Central memory CD8-positive, alpha-beta T cell (primary cell): ENCODE measurements around the gene SDR42E1.
"Not testable (repeated sequence)": the region's sequence is repeated elsewhere in the genome, so short reads cannot be mapped to it uniquely, and the experiment has no call there.

Experiments
- ATAC-seq: fragments of 150-1000 bp; cut with Tn5 transposase; replicated peaks from 2 replicates; pipeline ENCODE4 v1.10.0; 2022; ENCODE audit warnings: mild to moderate bottlenecking, moderate FRiP score, moderate number of reproducible peaks; ENCODE audit not compliant: poor library complexity, severe bottlenecking; ENCODE audit errors: extremely low read depth
- DNase-seq, 2 donors: peaks; one replicate each; pipeline ENCODE4 v3.0.0; 2021; ENCODE audit warnings: low spot score in 2 of 2
- H3K27ac Mint-ChIP-seq: one replicate; pipeline ENCODE4 v1.8.0; 2022; ENCODE audit warnings: low read depth, mild to moderate bottlenecking, moderate library complexity, mixed read lengths
- H3K27me3 Mint-ChIP-seq: one replicate; pipeline ENCODE4 v1.8.0; 2022; ENCODE audit warnings: mixed read lengths
- H3K36me3 Mint-ChIP-seq: one replicate; pipeline ENCODE4 v1.8.0; 2022; ENCODE audit warnings: mild to moderate bottlenecking, moderate library complexity, mixed read lengths; ENCODE audit not compliant: insufficient read depth
- H3K4me1 Mint-ChIP-seq: one replicate; pipeline ENCODE4 v1.8.0; 2022; ENCODE audit warnings: mixed read lengths
- H3K4me3 Mint-ChIP-seq: one replicate; pipeline ENCODE4 v1.8.0; 2022; ENCODE audit warnings: mild to moderate bottlenecking, moderate library complexity, mixed read lengths
- H3K9me3 Mint-ChIP-seq: one replicate; pipeline ENCODE4 v1.8.0; 2022; ENCODE audit warnings: mixed read lengths

SDR42E1 gene

DNA sequence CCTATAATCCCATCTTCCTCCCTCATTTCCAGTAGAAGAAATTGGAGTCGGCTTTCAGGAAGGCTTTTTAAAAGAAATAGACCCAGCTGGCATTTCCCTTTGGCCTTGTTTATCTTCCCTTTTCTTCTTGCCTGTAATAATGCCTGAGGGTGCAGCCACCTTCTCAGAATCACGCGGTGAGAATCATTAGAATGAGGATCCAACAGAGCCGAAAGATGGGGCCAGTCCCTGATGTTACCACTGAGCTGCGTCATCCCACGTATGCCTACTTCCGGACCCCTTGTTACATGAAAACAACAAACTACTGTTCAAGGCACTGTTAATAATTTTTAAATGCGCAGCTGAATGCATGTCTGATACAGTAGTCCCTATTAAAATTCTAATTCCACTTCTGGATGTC, 24.1 kb downstream of the SDR42E1 start:
- ATAC-seq (no peak), DNase-seq (no peak)
- H3K9me3 Mint-ChIP-seq: no peaks in the 10 kb centered on the region
- no peaks in the 10 kb centered on the region for H3K36me3 Mint-ChIP-seq
- H3K4me1 Mint-ChIP-seq: no peaks in the 10 kb centered on the region
- no peak overlapping the region for H3K27ac Mint-ChIP-seq
- peaks cover 38% of the 10 kb centered on the region for H3K27me3 Mint-ChIP-seq
- H3K4me3 Mint-ChIP-seq: no peak overlapping the region

DNA sequence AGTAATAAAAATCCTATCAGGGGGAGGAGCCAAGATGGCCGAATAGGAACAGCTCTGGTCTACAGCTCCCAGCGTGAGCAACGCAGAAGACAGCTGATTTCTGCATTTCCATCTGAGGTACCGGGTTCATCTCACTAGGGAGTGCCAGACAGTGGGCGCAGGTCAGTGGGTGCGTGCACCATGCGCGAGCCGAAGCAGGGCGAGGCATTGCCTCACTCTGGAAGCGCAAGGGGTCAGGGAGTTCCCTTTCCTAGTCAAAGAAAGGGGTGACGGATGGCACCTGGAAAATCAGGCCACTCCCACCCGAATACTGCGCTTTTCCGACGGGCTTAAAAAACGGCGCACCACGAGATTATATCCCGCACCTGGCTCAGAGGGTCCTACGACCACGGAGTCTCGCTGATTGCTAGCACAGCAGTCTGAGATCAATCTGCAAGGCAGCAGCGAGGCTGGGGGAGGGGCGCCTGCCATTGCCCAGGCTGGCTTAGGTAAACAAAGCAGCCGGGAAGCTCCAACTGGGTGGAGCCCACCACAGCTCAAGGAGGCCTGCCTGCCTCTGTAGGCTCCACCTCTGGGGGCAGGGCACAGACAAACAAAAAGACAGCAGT, 33.8 kb downstream of the SDR42E1 start:
- not testable (repeated sequence) for H3K36me3 Mint-ChIP-seq, DNase-seq, H3K27ac Mint-ChIP-seq, H3K4me3 Mint-ChIP-seq, ATAC-seq, H3K4me1 Mint-ChIP-seq
- H3K27me3 Mint-ChIP-seq: peaks cover 38% of the 10 kb centered on the region
- H3K9me3 Mint-ChIP-seq: peaks cover 17% of the 10 kb centered on the region

DNA sequence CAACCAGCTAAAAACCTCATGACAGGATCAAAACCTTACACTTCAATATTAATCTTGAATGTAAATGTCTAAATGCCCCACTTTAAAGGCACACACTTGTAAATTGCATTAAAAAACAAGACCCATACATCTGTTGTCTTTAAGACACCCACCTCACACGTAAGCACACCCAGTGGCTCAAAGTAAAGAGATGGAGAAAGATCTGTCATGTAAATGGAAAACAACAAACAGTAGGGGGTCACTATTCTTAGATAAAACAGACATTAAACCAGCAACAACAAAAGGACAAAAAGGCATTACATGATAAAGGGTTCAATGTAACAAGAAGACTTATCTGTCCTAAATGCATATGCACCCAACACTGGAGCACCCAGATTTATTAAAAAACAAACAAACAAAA, 35.6 kb downstream of the SDR42E1 start:
- Mint-ChIP-seq H3K9me3 (peaks cover 33% of the 10 kb centered on the region), H3K4me3 (no peak overlapping the region), H3K4me1 (no peaks in the 10 kb centered on the region), H3K27me3 (peaks cover 54% of the 10 kb centered on the region), H3K27ac (no peak overlapping the region), H3K36me3 (no peaks in the 10 kb centered on the region)
- ATAC-seq: no peak
- DNase-seq: no peak

DNA sequence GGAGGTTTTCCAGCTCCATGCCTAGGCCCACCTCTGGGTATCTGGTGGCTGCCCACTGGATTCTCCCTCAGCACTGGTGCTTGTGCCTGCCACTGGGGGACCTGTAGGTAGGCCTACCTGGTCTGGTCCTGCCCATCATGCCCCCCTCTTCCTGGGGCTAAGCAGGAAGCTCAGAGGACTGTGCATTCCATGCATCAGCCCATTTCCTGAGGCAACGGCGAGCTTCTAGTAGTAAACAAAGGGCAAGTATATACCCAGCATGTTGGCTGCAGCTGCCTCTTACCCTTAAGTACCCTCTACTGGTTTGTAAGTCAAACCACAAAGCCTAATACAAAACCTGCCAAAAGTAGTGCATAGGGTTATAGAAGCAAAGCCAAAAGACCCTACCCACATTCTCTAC, 37.5 kb downstream of the SDR42E1 start:
- H3K27ac Mint-ChIP-seq: no peak overlapping the region
- H3K9me3 Mint-ChIP-seq: peaks cover 35% of the 10 kb centered on the region
- H3K4me3 Mint-ChIP-seq: no peak overlapping the region
- peaks cover 60% of the 10 kb centered on the region for H3K27me3 Mint-ChIP-seq
- DNase-seq (no peak), ATAC-seq (no peak)
- H3K4me1 Mint-ChIP-seq: no peaks in the 10 kb centered on the region
- no peaks in the 10 kb centered on the region for H3K36me3 Mint-ChIP-seq

DNA sequence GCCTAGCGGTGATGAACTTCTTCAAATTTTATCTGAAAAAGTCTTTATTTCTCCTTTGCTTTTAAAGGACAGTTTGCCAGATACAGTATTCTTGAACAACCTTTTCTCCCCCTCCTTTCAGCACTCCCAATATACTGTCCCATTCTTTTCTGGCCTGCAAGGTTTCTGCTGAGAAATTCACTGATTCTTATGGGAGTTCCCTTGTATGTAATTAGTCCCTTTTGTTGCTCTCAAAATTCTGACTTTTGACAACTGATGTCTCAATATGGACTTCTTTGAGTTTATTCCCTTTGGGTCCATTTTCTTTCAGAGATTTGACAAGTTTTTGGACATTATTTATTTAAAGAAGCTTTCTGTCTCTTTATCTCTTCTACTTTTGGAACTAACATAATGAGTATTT, 39.4 kb downstream of the SDR42E1 start:
- Mint-ChIP-seq H3K27me3 (peaks cover 57% of the 10 kb centered on the region), H3K9me3 (peaks cover 32% of the 10 kb centered on the region), H3K4me1 (no peaks in the 10 kb centered on the region), H3K4me3 (no peak overlapping the region), H3K27ac (no peak overlapping the region), H3K36me3 (no peaks in the 10 kb centered on the region)
- ATAC-seq: no peak
- DNase-seq: no peak

DNA sequence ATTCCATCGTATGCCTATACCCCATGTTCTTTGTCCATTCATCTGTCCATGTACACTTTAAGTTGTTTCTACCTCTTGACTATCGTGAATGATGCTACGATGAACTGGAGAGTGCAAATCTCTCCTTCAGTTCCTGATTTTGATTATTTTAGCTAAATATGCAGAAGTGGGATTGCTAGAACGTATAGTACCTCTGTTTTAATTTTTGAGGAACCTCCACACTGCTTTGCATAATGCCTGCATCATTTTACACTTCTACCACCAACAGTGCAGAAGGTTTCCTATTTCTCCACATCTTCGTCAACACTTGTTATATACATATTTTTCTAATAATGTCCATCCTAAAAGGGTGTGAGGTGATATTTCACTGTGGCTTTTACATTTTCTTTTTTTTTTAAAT, 43.9 kb downstream of the SDR42E1 start:
- no peaks in the 10 kb centered on the region for H3K4me1 Mint-ChIP-seq
- ATAC-seq: no peak
- DNase-seq: no peak
- peaks cover 23% of the 10 kb centered on the region for H3K27me3 Mint-ChIP-seq
- peaks cover 1% of the 10 kb centered on the region for H3K36me3 Mint-ChIP-seq
- no peak overlapping the region for H3K27ac Mint-ChIP-seq
- no peak overlapping the region for H3K4me3 Mint-ChIP-seq
- H3K9me3 Mint-ChIP-seq: peaks cover 23% of the 10 kb centered on the region

DNA sequence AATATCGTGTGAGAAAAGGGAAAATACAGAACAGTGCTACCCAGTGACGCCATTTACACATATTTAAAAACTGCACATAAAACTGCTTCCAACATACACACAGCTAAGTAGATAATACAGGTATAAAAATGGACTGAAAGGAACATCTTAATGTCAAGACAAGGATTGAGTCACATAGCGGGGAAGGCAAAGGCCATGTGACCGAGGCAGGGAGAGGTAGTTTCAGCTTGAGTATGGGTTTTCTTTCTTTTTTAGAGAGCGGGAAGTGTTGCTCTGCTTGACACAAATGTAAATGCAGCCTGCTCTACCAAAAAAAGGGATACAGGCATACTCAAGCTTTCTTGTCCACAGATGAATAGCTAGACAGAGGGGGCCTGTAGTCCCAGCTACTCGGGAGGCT, 46.5 kb downstream of the SDR42E1 start:
- Mint-ChIP-seq H3K9me3 (peaks cover 6% of the 10 kb centered on the region), H3K27ac (no peak overlapping the region), H3K4me3 (no peak overlapping the region), H3K36me3 (peaks cover 1% of the 10 kb centered on the region), H3K27me3 (no peaks in the 10 kb centered on the region), H3K4me1 (no peaks in the 10 kb centered on the region)
- DNase-seq (no peak), ATAC-seq (no peak)

DNA sequence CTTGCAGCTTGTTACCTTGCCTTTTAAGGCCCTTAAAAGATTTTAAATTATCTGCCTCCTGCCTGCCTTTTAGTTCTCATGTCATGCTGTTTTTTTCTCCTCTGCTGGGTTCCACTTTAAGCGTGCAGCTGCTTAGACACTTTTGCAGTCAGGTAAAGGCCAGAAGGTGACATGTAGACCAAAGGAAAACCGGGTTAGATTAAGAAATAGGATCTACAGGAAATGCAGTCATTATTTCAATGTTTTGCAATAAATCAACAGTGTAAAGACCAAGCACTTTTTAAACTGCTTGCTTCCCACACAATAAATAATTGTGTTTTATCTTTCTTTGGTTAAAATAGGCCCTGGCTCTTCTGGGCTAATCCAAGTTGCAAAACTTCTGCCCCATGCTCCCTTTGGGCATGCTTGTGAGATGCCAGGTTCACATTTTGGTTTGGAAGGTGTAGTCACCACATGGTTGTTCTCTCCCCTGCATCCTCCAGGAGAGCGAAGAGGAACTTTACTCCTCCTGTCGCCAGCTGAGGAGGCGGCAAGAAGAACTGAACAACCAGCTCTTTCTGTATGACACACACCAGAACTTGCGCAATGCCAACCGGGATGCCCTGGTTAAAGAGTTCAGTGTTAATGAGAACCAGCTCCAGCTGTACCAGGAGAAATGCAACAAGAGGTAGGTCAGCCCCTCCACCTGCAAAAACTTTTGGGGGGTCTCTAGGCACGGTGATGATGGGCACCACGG, 54.9 kb downstream of the SDR42E1 start:
- Mint-ChIP-seq H3K4me3 (no peak overlapping the region), H3K27me3 (no peaks in the 10 kb centered on the region), H3K9me3 (no peaks in the 10 kb centered on the region), H3K27ac (no peak overlapping the region), H3K36me3 (peaks cover 27% of the 10 kb centered on the region), H3K4me1 (no peaks in the 10 kb centered on the region)
- ATAC-seq (no peak), DNase-seq (no peak)

DNA sequence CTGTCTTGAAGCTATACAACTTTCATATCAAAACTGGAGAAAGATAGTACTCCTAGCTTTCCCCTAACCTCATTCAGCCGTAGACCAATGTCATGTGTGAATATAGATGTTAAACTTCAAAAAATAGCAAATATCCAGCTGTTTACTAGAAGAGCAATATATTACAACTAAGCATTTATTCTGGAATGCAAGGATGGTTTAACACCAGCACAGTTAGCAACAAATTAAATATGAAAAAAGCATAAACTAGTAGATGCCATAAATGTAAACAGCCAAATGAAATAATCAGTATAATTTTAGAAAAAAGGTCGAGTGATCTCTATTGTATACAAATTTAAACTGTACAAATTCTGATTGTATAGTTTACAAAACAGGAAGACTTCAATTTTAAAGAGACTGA, 59.7 kb downstream of the SDR42E1 start:
- no peak for DNase-seq
- H3K4me1 Mint-ChIP-seq: no peaks in the 10 kb centered on the region
- H3K27me3 Mint-ChIP-seq: no peaks in the 10 kb centered on the region
- no peak overlapping the region for H3K4me3 Mint-ChIP-seq
- no peak overlapping the region for H3K27ac Mint-ChIP-seq
- ATAC-seq: no peak
- peaks cover 30% of the 10 kb centered on the region for H3K36me3 Mint-ChIP-seq
- peaks cover 6% of the 10 kb centered on the region for H3K9me3 Mint-ChIP-seq

DNA sequence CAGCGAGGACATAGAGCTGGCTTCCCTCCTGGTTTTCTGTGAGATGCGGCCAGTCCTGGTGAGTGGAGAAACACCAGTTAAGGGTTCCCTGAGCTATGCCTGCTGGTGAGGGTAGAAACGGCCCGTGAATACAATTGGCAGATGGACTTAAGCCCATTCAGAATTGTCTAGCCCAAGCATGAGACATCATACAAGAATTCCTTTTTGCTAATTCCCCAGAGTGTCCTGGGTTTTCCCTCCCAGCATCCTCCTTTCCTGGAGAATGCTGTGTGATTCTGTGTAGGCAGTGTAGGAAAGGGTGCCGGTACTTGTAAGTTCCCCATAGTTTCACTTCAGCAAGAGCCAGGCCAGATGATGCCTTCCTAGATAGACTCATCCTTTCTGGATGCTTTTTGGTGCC, 65.1 kb downstream of the SDR42E1 start:
- no peak overlapping the region for H3K4me3 Mint-ChIP-seq
- no peaks in the 10 kb centered on the region for H3K4me1 Mint-ChIP-seq
- H3K36me3 Mint-ChIP-seq: peaks cover 33% of the 10 kb centered on the region
- H3K9me3 Mint-ChIP-seq: peaks cover 6% of the 10 kb centered on the region
- no peak overlapping the region for H3K27ac Mint-ChIP-seq
- no peaks in the 10 kb centered on the region for H3K27me3 Mint-ChIP-seq
- ATAC-seq (no peak), DNase-seq (no peak)

DNA sequence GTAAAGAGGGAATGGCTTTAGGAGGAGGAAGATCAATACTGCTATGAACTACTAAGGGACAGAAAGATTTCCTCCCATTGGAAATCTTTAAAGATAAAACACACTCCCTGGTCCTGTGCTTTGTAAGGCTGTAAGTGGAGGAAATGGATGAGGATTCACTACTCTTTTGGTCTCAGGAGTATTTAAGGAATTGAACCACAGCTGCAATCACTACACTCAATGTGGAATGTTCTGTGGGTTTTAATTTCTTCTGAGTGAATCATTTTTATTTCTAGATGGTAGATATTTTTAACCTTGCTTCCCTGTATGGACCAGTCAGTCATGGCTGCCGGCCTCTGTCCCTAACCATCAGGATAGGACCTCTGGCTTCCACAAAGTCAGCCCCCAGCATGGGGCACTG, 65.6 kb downstream of the SDR42E1 start:
- Mint-ChIP-seq H3K27ac (no peak overlapping the region), H3K9me3 (peaks cover 6% of the 10 kb centered on the region), H3K4me1 (no peaks in the 10 kb centered on the region), H3K4me3 (no peak overlapping the region), H3K27me3 (no peaks in the 10 kb centered on the region), H3K36me3 (peaks cover 33% of the 10 kb centered on the region)
- ATAC-seq (no peak), DNase-seq (no peak)

DNA sequence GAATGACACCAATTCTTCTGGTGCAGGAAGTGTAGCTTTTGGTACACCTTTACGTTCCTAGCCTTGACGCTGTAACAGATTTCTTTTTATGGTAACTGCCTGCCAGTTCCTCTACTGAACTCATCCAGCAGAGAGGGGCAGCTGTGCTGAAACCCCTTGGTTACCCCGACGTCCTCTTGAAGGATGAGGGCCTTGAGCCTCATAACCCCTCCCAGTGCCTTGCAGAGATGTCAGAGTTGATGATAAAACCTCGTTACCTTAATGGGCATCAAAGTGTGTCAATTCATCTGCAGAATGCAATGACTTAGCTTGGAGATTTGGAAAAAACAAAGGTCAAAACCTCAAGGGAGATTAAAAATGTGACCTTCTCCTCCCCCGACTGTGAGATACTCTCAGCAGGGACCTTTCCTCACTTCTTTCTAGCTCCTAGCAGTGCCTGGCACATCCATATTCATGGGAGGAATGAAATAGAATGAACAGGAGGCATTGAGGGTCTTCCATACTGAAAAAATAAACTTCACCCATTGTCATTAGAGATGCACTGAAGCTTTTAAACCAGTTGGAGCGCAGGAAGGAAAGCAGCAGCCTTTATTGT, 69.2 kb downstream of the SDR42E1 start:
- Mint-ChIP-seq H3K9me3 (no peaks in the 10 kb centered on the region), H3K4me1 (no peaks in the 10 kb centered on the region), H3K27ac (no peak overlapping the region), H3K36me3 (peaks cover 36% of the 10 kb centered on the region), H3K4me3 (no peak overlapping the region), H3K27me3 (no peaks in the 10 kb centered on the region)
- DNase-seq (no peak), ATAC-seq (no peak)
